Brain microvascular endothelial cell (primary cell): ENCODE data around the gene TFB2M.
"Not testable (repeated sequence)": the region's sequence is repeated elsewhere in the genome, so short reads cannot be mapped to it uniquely, and the experiment has no call there.

Experiments
- DNase-seq: peaks from one replicate; pipeline ENCODE4 v3.0.0-alpha.2; 2020
- H3K27ac ChIP-seq: fragments of 250-450 bp; sonication (Bioruptor Pico); 2 replicates; pipeline ENCODE4 v1.5.1; 2020; ENCODE audit warnings: mild to moderate bottlenecking, moderate library complexity
- H3K27me3 ChIP-seq: fragments of 250-450 bp; sonication (Bioruptor Pico); replicated peaks from 2 replicates; pipeline ENCODE4 v1.5.1; 2020; ENCODE audit warnings: mild to moderate bottlenecking
- H3K36me3 ChIP-seq: fragments of 250-450 bp; sonication (Bioruptor Pico); replicated peaks from 2 replicates; pipeline ENCODE4 v1.5.1; 2020; ENCODE audit warnings: mild to moderate bottlenecking
- H3K4me3 ChIP-seq: 2 replicates; pipeline ENCODE4 v1.5.1; 2011; ENCODE audit warnings: low read depth, mild to moderate bottlenecking, control low read depth, low read length, moderate library complexity
- CTCF ChIP-seq: IDR thresholded peaks from 2 replicates; pipeline ENCODE4 v1.5.1; 2011; ENCODE audit warnings: low read depth, mild to moderate bottlenecking, moderate library complexity, low read length, control low read depth, inconsistent platforms; ENCODE audit errors: missing control alignments
- in situ Hi-C: cut with HindIII; loops from 2 replicates; pipeline ENCODE4 v1.10.0; 2017; ENCODE audit warnings: low sequenced_read_pairs, low pct_ligation_motif_present

The TFB2M gene

GRCh38 chr1:246566813-246567645 lies 968 bp upstream of the TFB2M start:
- peak; percentile 57 for DNase-seq

DNA sequence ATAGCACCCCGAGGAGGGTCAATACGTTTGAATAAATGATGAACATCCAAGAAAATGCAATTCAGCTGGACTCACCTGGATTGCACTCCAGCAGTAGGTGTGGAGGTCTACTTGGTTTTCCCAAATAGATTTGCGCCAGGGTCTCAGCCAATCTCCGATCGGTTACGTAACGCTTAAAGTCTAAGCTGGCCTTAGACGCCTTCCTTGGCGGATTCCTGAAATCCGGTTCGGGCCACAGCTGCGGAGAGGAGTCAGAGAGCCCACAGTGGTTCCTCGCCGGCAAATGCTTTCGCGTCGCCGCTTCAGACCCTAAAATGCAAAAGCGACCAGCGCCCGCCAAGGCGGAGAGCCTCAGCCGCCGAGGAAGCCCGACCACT lies 322 bp downstream of the TFB2M start:
- TF ChIP-seq CTCF, result no peak
- peak overlapping the region; percentile 97 for H3K4me3 ChIP-seq
- in situ Hi-C loops, result no loop called here
- no peaks in the 10 kb centered on the region for H3K36me3 ChIP-seq
- DNase-seq, result no peak
- no peaks in the 10 kb centered on the region for H3K27me3 ChIP-seq
- H3K27ac ChIP-seq, result peak overlapping the region; percentile 81

More at GRCh38 chr1:246566813-246567645, 968 bp upstream of the TFB2M start:
- Histone ChIP-seq H3K4me3 (peak overlapping the region; percentile 97), H3K36me3 (no peaks in the 10 kb centered on the region), H3K27ac (peak overlapping the region; percentile 72), H3K27me3 (no peaks in the 10 kb centered on the region)
- in situ Hi-C loops, result no loop called here
- no peak for TF ChIP-seq CTCF

DNA sequence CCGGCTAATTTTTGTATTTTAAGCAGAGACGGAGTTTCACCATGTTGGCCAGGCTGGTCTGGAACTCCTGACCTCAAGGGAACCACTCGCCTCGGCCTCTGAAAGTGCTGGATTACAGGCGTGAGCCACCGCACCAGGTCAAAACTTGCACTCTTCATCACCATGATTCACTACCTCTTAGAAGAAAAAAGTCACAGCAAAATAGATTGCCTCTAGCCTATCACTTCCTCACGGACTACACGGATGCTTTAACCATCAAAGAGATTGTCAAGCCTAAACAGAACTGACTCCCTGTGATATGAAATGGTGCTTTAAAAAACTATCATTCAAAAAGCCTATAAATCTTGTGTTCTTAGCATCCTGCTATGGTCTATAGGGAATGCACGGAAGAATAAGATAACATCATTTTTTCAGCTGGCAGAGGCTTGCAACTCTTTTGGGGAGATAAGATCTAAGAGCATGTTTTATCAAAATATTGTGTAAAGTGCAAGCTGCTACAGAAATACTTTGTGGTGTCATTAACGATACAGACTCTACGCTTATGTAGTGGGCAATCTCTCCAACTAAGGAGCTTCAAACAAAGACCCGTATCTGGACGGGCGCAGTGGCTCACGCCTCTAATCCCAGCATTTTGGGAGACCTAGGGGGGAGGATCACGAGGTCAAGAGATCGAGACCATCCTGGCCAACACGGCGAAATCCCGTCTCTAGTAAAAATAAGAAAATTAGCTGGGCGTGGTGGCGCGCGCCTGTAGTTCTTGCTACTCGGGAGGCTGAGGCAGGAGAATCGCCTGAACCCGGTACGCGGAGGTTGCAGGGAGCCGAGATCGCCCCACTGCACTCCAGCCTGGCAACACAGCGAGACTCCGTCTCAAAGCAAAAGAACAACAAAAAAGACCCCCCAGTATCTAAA lies 966 bp downstream of the TFB2M start:
- Histone ChIP-seq H3K27ac (peak overlapping the region; percentile 81), H3K36me3 (peaks cover 3% of the 10 kb centered on the region), H3K27me3 (no peaks in the 10 kb centered on the region), H3K4me3 (peak overlapping the region; percentile 97)
- no peak for TF ChIP-seq CTCF
- DNase-seq, result no peak
- in situ Hi-C loops, result no loop called here

DNA sequence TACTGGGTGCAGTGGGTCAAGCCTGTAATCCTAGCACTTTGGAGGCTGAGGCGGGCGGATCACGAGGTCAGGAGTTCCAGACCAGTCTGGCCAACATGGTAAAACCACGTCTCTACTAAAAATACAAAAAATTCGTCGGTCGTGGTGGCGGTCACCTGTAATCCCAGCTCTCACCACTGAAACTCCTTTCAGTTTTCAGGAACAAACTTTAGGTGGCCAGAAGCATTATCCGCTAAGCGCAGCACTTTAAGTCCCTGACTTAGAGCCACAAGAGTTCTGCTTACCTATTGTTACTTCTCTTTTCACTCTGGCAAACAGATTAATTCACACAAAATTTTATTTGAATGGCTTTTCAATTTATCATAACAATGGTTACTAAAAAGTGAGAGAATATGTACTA lies 5.2 kb downstream of the TFB2M start:
- peak; percentile 18 for TF ChIP-seq CTCF
- in situ Hi-C loops, DNase-seq, H3K27me3 ChIP-seq, H3K27ac ChIP-seq, H3K4me3 ChIP-seq: not testable (repeated sequence)
- peaks cover 24% of the 10 kb centered on the region for H3K36me3 ChIP-seq

DNA sequence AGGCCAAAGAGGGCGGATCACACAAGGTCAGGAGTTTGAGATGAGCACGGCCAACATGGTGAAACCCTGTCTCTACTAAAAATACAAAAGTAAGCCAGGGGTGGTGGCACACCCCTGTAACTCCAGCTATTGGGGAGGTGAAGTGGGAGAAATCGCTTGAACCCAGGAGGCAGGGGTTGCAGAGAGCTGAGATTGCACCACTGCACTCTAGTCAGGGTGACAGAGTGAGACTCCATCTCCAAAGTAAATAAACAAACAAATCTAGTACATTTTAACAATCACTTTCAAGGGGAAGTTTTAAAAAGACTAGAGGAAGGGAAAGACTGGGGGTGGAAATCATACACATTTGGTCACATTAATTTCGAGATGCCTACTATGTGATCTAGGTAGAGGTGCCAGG lies 6.8 kb downstream of the TFB2M start:
- H3K36me3 ChIP-seq, result peaks cover 24% of the 10 kb centered on the region
- no peak overlapping the region for H3K27ac ChIP-seq
- in situ Hi-C loops, result no loop called here
- TF ChIP-seq CTCF, result no peak
- H3K27me3 ChIP-seq, result no peaks in the 10 kb centered on the region
- no peak overlapping the region for H3K4me3 ChIP-seq
- DNase-seq, result no peak
